ENCODE measurements around the gene SULF2.

Gene SULF2

GRCh38 chr20:47762699-47763268 is 22.5 kb downstream of the SULF2 start:
- no peak for DNase-seq (ENCODE audit: low read depth, low spot score)

GRCh38 chr20:47761482-47762047 is 23.7 kb downstream of the SULF2 start:
- DNase-seq (ENCODE audit: low read depth, low spot score): no peak

GRCh38 chr20:47760686-47761481 is 24.4 kb downstream of the SULF2 start:
- no peak for DNase-seq (ENCODE audit: low read depth, low spot score)

GRCh38 chr20:47758517-47759450 is 26.5 kb downstream of the SULF2 start:
- DNase-seq (ENCODE audit: low read depth, low spot score): no peak

GRCh38 chr20:47757145-47758035 is 27.9 kb downstream of the SULF2 start:
- no peak for DNase-seq (ENCODE audit: low read depth, low spot score)

- no peak for DNase-seq (ENCODE audit: low read depth, low spot score)
Measured at GRCh38 chr20:47754946-47755652, 30.2 kb downstream of the SULF2 start.

GRCh38 chr20:47754388-47754715 is 30.9 kb downstream of the SULF2 start:
- DNase-seq (ENCODE audit: low read depth, low spot score): no peak

- DNase-seq (ENCODE audit: low read depth, low spot score): no peak
Measured at GRCh38 chr20:47753576-47754387, 31.5 kb downstream of the SULF2 start.

- no peak for DNase-seq (ENCODE audit: low read depth, low spot score)
Measured at GRCh38 chr20:47751449-47751848, 33.8 kb downstream of the SULF2 start.

GRCh38 chr20:47749339-47749738 is 35.9 kb downstream of the SULF2 start:
- no peak for DNase-seq (ENCODE audit: low read depth, low spot score)

- no peak for DNase-seq (ENCODE audit: low read depth, low spot score)
Measured at GRCh38 chr20:47748823-47749222, 36.5 kb downstream of the SULF2 start.

GRCh38 chr20:47748069-47748468 is 37.2 kb downstream of the SULF2 start:
- DNase-seq (ENCODE audit: low read depth, low spot score): no peak

GRCh38 chr20:47747669-47748031 is 37.6 kb downstream of the SULF2 start:
- no peak for DNase-seq (ENCODE audit: low read depth, low spot score)

GRCh38 chr20:47744803-47745202 is 40.5 kb downstream of the SULF2 start:
- no peak for DNase-seq (ENCODE audit: low read depth, low spot score)

- DNase-seq (ENCODE audit: low read depth, low spot score): no peak
Measured at GRCh38 chr20:47743671-47744070, 41.6 kb downstream of the SULF2 start.

GRCh38 chr20:47741669-47742608 is 43.3 kb downstream of the SULF2 start:
- no peak for DNase-seq (ENCODE audit: low read depth, low spot score)

GRCh38 chr20:47740862-47741184 is 44.5 kb downstream of the SULF2 start:
- no peak for DNase-seq (ENCODE audit: low read depth, low spot score)

- no peak for DNase-seq (ENCODE audit: low read depth, low spot score)
Measured at GRCh38 chr20:47740121-47740861, 45.0 kb downstream of the SULF2 start.

Data from iPS DF 19.7 (cell line).